ENCODE data around the gene CIZ1. TPM values are rescaled to one million over a fixed set of nuclear protein-coding genes. Genes with fewer than 3 reads are reported as not detected.

The CIZ1 gene
- total and polyA plus RNA-seq, 9 of the 15 experiments (the other 6 are each of a cell fraction or from before 2014, with no cell fraction given), result 6.6 to 329 (median 87.8) TPM

- TF ChIP-seq ZNF609 (CRISPR knock-in tag; IDR thresholded peaks at IDR 0.05; ENCODE audit: borderline replicate concordance) (no peak), MLLT1 (IDR thresholded peaks at IDR 0.05) (0 out of 4 replicates have a peak, but pooled peaks of 1 of the 2 experiments have one; percentile 32), PREB (CRISPR knock-in tag; IDR thresholded peaks at IDR 0.05) (no peak), HDAC8 (tag; IDR thresholded peaks at IDR 0.05) (no peak), DLX4 (CRISPR knock-in tag; IDR thresholded peaks at IDR 0.05) (no peak), FOXM1 (IDR thresholded peaks at IDR 0.05; ENCODE audit: low read depth) (no peak), FOXM1 (CRISPR knock-in tag; IDR thresholded peaks at IDR 0.05; ENCODE audit: low read depth) (no peak), ETV1 (tag; conservative IDR thresholded peaks at IDR 0.05; ENCODE audit: low read depth) (peak; percentile 31; the same call in 1 of the 2 replicates), CTBP1 (IDR thresholded peaks at IDR 0.05; ENCODE audit: borderline replicate concordance) (no peak), RFX7 (CRISPR knock-in tag; IDR thresholded peaks at IDR 0.05) (no peak), RAD51 (IDR thresholded peaks at IDR 0.05; ENCODE audit: borderline replicate concordance, low read depth) (no peak), ARID4B (CRISPR knock-in tag; IDR thresholded peaks at IDR 0.05) (no peak)
These were observed 11.3 kb upstream of the CIZ1 start (continued) for GRCh38 chr9:128202648-128203023.

All from K562 (cell line).